GM13977 (cell line): Measurements from ENCODE around the gene PDE4D.

ENCODE experiments used
- DNase-seq: peaks from one replicate; pipeline ENCODE4 v3.0.0; 2012; ENCODE audit warnings: low spot score
- CTCF ChIP-seq: IDR thresholded peaks from 2 replicates; pipeline ENCODE4 v1.5.1; 2012; ENCODE audit warnings: mild to moderate bottlenecking, control low read depth; ENCODE audit not compliant: insufficient read depth; ENCODE audit errors: extremely low read depth, missing control alignments
- in situ Hi-C: fragments of 300-500 bp; cut with MboI; formaldehyde crosslinking; loops from one replicate; pipeline ENCODE4 v1.12.0; 2022; ENCODE audit warnings: low sequenced_read_pairs, low pct_unique_long_range_greater_than_20kb, mixed read lengths, inconsistent platforms; ENCODE audit not compliant: unreplicated experiment

Gene PDE4D

DNA sequence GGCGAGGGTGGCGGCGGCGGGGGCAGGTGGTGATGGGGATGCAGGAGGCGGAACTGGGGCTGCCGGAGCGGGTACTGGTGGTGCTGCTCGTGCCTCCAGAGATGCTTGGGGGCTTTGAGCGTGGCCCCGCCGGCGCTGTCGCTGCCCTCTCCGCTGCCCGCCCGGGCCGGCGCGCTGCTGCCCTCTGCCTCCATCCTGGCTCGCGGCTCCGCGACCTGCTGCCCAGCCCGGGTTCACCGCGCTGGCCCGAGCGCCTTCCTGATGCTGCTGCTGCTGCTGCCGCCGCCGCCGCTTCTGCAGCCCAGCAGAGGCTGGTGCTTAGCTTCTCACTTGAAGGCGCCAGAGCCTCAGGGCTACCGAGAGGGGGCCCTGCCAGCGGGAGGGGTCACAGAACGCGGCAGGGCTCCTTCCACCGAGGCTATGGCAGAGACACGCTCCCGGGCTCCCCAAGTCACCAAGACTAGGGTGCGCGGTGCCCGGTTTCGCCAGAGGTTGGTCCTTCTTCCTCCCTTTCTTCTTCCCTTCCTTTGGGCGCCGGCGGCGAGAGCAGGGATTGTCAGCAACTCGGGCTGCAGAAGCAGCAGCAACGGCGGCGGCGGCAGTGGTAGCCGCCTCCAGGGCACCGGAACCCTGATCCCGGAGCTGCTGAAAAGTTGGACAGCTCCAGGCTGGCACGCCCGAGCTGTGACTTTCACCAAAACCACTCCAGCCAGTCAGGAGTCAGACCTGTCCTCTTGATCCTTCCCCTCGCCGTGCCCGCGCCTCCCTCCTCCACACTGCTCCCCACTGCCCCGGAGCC is at the start of gene PDE4D:
Gene PDE4D, minus strand, starts transcription at position 298 of the 799 bp plus-strand sequence.
- no peak for TF ChIP-seq CTCF
- in situ Hi-C loops: no loop called here
- peak; percentile 40 for DNase-seq

DNA sequence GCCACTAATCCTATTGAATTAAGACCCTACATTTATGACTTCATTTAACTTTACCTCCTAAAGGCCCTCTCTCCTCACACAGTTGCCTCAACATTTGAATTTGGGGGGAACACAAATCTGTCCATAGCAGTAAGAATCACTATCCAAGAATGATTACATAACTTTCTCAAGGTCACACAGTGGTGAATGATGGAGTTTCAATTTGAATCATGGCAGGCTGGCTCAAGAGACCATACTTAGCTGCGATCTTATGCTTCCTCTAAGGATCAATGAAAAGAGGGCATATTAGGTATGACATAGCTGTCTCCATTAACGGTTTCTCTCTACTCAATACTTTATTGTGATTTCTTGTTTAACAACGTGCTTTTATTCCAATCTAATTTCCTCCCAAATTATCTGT is 44.1 kb upstream of the PDE4D start:
- TF ChIP-seq CTCF: no peak
- in situ Hi-C loops: no loop called here
- DNase-seq: no peak

GRCh38 chr5:59923465-59923864 is 29.9 kb upstream of the PDE4D start:
- in situ Hi-C loops: no loop called here
- no peak for DNase-seq
- no peak for TF ChIP-seq CTCF

DNA sequence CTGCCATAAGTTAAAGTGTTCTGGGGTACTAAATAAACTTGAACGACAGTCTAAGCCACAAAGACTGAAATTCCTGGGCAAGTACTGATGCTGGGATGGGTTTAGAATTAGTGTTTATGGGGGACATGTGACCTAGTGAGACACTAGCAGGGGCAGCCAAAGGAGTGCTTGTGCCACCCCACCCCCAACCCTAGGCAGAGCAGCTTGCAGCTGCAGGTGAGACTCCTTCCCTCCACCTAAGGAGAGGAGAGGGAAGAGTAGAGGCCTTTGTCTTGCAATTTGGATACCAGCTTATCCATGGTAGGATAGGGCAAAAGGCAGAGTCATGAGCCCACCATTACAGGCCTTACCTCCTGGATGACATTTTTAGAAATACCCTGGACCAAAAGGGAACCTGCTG is 28.7 kb upstream of the PDE4D start:
- no peak for TF ChIP-seq CTCF

DNA sequence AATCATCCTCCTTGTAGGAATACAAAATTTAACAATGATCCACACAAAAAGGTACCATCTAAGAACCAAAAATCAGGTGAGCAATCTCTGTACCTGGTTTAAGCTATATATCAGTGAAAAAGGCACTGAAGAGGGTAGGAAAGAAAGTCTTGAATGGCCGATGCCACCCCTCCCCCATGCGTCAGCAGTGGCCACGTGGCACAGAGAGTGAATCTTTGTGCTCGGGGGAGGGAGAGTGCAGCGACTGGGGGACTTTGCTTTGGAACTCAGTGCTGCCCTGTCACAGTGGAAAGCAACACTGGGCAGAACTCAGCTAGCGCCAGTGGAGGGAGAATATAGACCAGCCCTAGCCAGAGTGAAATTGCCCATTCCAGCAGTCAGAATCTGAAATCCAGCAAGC is 28.3 kb upstream of the PDE4D start:
- no peak for DNase-seq
- in situ Hi-C loops: no loop called here
- TF ChIP-seq CTCF: no peak

More for the DNA sequence above, 28.7 kb upstream of the PDE4D start:
- in situ Hi-C loops: no loop called here
- DNase-seq: no peak

- in situ Hi-C loops: no loop called here
- no peak for TF ChIP-seq CTCF
- no peak for DNase-seq
Measured at GRCh38 chr5:59919484-59919883, 26.0 kb upstream of the PDE4D start.
